ENCODE results near the gene FAM185A. TPM values are rescaled to one million over a fixed set of nuclear protein-coding genes. Genes with fewer than 3 reads are reported as not detected.

FAM185A gene
- total and polyA plus RNA-seq, 2 of the 4 experiments (the other 2 are of a cell fraction) = 3.6 to 4.3 TPM

DNA sequence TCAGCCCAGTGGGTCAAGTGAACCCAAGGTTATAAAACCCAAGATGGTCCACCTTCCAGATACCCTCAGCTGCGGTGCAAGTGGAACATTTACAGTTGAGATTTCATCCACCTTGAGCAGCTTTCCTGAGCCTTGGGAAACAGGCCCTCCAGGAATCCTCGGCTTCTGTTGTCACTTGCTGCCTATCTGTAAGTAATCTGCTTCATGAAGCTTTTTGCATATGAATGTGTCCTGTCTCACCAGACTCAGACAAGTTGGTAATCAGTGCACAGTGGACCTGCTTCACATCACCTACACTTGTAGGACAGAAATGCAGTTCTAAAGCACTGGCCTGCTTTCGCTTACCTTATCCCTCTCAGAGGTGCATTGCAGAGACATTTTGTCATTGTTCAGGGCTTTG lies 80.3 kb downstream of the FAM185A start:
- no peak for DNase-seq
- no peak overlapping the region for H3K23ac ChIP-seq (ENCODE audit: low read depth, low read length)
- H3K9me1 ChIP-seq (ENCODE audit: insufficient read depth, low read length) = no peaks in the 10 kb centered on the region
- no TSS peak for BruUV-seq (replicated peaks)
- no peak overlapping the region for H2BK5ac ChIP-seq (ENCODE audit: low read depth, low read length, poor library complexity, severe bottlenecking)
- no peak overlapping the region for H3K56ac ChIP-seq (ENCODE audit: extremely low read depth, insufficient read depth, low read length)
- no peaks in the 10 kb centered on the region for H4K20me1 ChIP-seq (ENCODE audit: insufficient read depth, low read length)
- peaks cover 12% of the 10 kb centered on the region for H3K4me1 ChIP-seq (ENCODE audit: control insufficient read depth, insufficient read depth, low read length)
- no peaks in the 10 kb centered on the region for H3K27me3 ChIP-seq (ENCODE audit: control insufficient read depth, insufficient read depth, low read length)
- no peak overlapping the region for H3K4me3 ChIP-seq (ENCODE audit: insufficient read depth, low read depth, low read length)
- POLR2A ChIA-PET (ENCODE audit: unreplicated experiment) = no interaction called here
- H4K5ac ChIP-seq (ENCODE audit: low read depth, low read length) = peak overlapping the region; percentile 89
- intact Hi-C loops (cut with micrococcal nuclease) = no loop called here
- peak overlapping the region; percentile 55; the same call in 1 of the 2 replicates for H3K18ac ChIP-seq (ENCODE audit: low read depth, low read length)
- no peak overlapping the region for H2AK9ac ChIP-seq (replicated peaks; ENCODE audit: low read depth, low read length, poor library complexity)
- no peaks in the 10 kb centered on the region for H3K36me3 ChIP-seq (ENCODE audit: control insufficient read depth, insufficient read depth, low read length)
- H4K91ac ChIP-seq (ENCODE audit: insufficient read depth, low read depth, low read length) = no peak overlapping the region; the same call in 1 of the 2 replicates
- no peak overlapping the region for H3K4me2 ChIP-seq (ENCODE audit: low read depth, low read length)
- 92% methylated on average over 2 of the region's 3 CpGs; no CpG with 5 or more reads in 1 of the 2 experiments for WGBS, 2 experiments (ENCODE audit: extremely low coverage in 2 of 2, insufficient read length in 1 of 2)
- in situ Hi-C loops (cut with MboI; ENCODE audit: low sequenced_read_pairs) = no loop called here
- H2BK15ac ChIP-seq (ENCODE audit: low read depth, low read length) = 0 out of 3 replicates have a peak overlapping the region, but pooled peaks have one; percentile 15
- no peak for ATAC-seq (ENCODE audit: low read depth)
- H3K79me1 ChIP-seq (ENCODE audit: low read depth in 1 of 2, low read length in 2 of 2) = no peaks in the 10 kb centered on the region
- CTCF ChIA-PET = interaction anchor here (1.1 kb wide), 1 partner anchor 11 kb away, joined by 3 read pairs; no protein-coding TSS in a partner anchor
- peak overlapping the region; percentile 22; the same call in 1 of the 2 replicates for H3K14ac ChIP-seq (replicated peaks; ENCODE audit: low read depth, low read length)
- 0 out of 4 replicates have a peak overlapping the region, but pooled peaks of 1 of the 2 experiments have one; percentile 49 for H4K8ac ChIP-seq (ENCODE audit: low read depth in 2 of 2, low read length in 2 of 2)
- TF ChIP-seq CTCF (conservative IDR thresholded peaks at IDR 0.05; ENCODE audit: low read depth, low read length) (no peak), FOS (IDR thresholded peaks at IDR 0.05; ENCODE audit: low read depth, low read length) (no peak), POLR2A (IDR thresholded peaks at IDR 0.05; ENCODE audit: low read depth, low read length) (no peak), MAFK (IDR thresholded peaks at IDR 0.05; ENCODE audit: low read depth, low read length) (no peak), CHD1 (IDR thresholded peaks at IDR 0.05; ENCODE audit: low read depth, low read length) (no peak), MAZ (IDR thresholded peaks at IDR 0.05; ENCODE audit: borderline replicate concordance, low read depth, low read length) (no peak)
- peak overlapping the region; percentile 58; the same call in 1 of the 2 replicates for H2BK20ac ChIP-seq (ENCODE audit: low read depth, low read length)
- no peaks in the 10 kb centered on the region for H3K9me3 ChIP-seq (ENCODE audit: control insufficient read depth, insufficient read depth, low read length)
- no peak overlapping the region for H2AFZ ChIP-seq (replicated peaks; ENCODE audit: low read length, poor library complexity)
- peak overlapping the region; percentile 51; the same call in 1 of the 2 replicates for H2BK120ac ChIP-seq (ENCODE audit: low read depth, low read length)
- peak overlapping the region; percentile 56; the same call in 1 of the 2 replicates for H2AK5ac ChIP-seq (ENCODE audit: low read depth, low read length)
- peak overlapping the region; percentile 10; the same call in 1 of the 2 replicates for H3K27ac ChIP-seq (ENCODE audit: insufficient read depth, low read length)
- peak overlapping the region; percentile 16; the same call in 1 of the 2 replicates for H3K4ac ChIP-seq (ENCODE audit: low read depth, low read length)
- dilution Hi-C loops (cut with HindIII; ENCODE audit: low sequenced_read_pairs, unreplicated experiment) = no loop called here
- no peak overlapping the region for H3K9ac ChIP-seq (ENCODE audit: low read depth, low read length)
